Stimulated activated CD4-positive, alpha-beta T cell treated with anti-CD3 and anti-CD28 coated beads, Interleukin-4, amount 100 ng/mL, for 48 hours (primary cell): ENCODE measurements around the gene ARGLU1.
"Not testable (repeated sequence)": the region's sequence is repeated elsewhere in the genome, so short reads cannot be mapped to it uniquely, and the experiment has no call there.

Experiments used
- DNase-seq, 2 donors: peaks; one replicate each; pipeline ENCODE4 v3.0.0-alpha.2; 2020; ENCODE audit warnings: low read depth in 2 of 2

The ARGLU1 gene

DNA sequence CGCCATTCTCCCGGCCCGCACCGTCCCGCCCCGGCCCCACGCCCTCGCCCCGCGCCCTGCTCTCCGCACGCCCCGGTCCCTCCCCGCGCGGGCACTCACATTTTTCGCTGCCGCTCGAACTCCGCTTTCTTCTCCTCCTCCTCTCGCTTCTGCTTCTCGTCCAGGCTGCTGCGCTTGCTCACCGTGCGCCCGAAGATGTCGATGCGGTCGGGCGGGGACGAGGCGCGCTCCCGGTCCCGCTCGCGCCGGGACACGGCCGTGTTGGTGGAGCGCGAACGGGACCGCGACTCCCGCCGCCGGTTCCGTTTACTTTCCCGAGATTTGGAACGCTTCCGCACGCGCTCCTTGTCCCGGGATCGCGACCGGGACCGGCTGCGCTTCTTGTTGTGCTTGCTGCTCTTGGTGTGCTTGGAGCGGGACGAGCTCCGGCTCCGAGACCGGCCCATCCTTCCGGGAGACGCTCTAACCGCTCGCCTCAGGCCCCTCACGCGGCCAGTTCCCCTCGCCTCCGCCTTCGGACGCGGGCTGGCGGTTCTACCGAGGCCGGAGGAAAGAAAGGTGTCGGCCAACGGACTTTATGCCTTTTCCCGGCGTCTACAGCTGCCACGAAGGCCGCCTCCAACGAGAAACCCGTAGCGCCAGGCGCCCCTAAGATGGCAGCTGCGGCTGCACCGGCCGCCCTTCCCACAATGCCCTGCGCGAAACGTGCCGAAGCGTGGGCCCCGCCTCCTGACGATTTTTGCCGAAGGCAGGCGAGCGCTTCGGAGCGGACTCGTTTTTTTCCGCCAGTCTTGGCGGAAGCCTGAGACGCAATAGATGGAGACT, at the start of gene ARGLU1:
TSS of gene ARGLU1 (minus strand) at position 664 of the 825 bp plus-strand sequence. CDS start at position 446, 218 bp downstream.
- peak; percentile 90 for DNase-seq

- DNase-seq = no peak
These were observed 49.6 kb upstream of the ARGLU1 start for GRCh38 chr13:106617561-106617960.

GRCh38 chr13:106616729-106617128, 48.8 kb upstream of the ARGLU1 start:
- no peak for DNase-seq

- no peak for DNase-seq
These were observed 46.9 kb upstream of the ARGLU1 start for GRCh38 chr13:106614874-106615273.

DNA sequence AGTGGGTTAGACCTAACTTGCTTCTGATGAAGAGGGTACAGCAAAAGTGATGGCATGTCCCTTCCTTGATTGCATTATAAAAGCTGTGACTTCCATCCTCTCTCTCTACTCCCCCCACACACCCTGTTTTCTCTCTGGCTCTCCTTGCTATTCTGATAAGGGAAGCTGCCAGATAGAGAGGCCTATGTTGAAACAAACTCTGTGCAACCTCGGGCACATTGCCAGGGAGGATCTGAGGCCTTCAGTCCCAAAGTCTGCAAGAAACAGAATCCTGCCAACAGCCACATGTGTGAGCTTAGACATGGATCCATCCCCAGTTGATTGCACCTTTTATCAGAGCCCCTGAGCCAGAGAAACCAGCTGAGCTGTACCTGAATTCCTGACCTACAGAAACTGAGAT, 44.8 kb upstream of the ARGLU1 start:
- no peak for DNase-seq

DNA sequence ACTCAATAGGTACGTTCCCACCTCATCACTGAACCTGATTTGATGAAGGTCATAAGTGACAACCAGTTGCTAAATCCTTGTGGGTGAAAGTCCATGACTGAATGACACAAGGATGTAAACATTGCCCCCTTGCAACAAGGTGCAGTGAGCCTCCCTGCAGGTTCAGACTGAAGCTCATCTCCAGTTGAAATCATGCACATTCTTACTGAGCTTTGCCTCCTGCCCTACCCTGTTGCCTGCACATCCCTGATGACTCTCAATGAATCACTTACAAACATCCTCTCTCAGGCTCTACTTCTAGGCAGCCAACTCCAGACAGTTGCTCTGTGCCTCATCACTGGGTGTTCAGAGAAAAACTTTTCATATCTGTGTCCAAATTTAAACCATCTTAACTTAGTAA, 42.5 kb upstream of the ARGLU1 start:
- DNase-seq = no peak

- no peak for DNase-seq
These were observed 41.2 kb upstream of the ARGLU1 start for GRCh38 chr13:106609116-106609515.

GRCh38 chr13:106603546-106603945, 35.6 kb upstream of the ARGLU1 start:
- no peak for DNase-seq

- DNase-seq = no peak
These were observed 34.2 kb upstream of the ARGLU1 start for GRCh38 chr13:106602178-106602577.

DNA sequence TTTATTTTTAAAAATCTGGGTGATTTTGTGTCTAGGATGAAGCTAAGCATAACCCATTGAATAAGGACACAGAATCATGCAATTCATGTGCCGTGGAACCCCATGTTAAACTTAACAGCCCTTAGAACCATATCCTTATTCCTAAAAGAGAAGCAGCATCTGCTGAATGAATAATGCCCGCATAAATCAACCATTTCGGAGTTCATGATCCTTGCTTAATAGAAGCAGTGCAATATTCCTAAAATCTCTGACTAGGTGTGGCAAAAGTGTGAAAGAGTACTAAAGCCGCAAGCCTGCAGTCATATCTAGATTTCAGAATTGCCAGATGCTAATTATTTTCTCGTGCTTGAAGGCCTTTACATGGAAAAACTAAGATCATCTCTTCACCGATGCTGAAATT, 33.6 kb upstream of the ARGLU1 start:
- no peak for DNase-seq

- not testable (repeated sequence) for DNase-seq
These were observed 32.8 kb upstream of the ARGLU1 start for GRCh38 chr13:106600798-106601135.

DNA sequence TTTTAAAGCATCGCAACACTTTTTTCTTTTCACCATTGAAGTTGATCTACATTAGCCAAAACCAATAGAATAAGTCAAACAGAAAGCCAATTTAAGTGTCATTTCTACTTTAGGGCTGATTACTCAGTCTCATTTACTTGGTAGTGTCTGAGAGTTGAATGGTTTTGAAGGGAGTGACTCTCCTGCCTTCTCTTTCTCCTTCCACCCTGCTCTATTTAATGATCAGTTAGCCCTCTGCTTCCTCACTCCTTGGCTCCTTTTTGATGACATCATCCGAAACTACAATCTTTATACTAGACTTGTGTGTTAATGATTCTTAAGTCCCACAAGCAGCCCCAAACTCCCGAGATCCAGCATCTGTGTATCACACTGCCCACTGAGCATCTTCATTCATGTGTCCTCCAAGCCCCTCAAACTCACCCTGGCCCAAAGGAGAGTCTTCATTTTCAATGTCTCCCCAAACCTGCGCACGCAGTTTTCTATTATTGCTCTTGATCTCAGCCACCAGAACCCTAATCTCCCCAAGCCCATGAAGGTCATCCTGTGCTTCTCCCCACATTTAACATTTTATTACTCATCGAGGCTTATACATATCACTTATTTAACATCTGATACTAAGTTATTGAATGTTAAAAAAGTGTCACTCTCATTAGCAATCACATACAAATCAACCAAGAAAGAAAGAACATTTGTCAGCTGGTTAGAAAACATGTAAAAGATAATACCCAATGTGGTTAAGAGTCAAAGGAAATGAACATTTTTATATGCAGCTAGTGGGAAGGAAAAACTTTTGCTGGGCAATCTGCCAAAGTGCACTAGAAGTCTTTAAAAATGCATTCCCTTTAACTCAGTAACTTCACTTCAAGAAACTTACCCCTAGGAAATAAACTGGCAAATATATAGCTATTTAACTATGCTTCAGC, 32.2 kb upstream of the ARGLU1 start:
- no peak for DNase-seq

- no peak for DNase-seq
These were observed 29.9 kb upstream of the ARGLU1 start for GRCh38 chr13:106597749-106598395.

- DNase-seq = no peak
These were observed 29.2 kb upstream of the ARGLU1 start for GRCh38 chr13:106597186-106597585.

- DNase-seq = no peak
These were observed 28.5 kb upstream of the ARGLU1 start for GRCh38 chr13:106596275-106596937.

DNA sequence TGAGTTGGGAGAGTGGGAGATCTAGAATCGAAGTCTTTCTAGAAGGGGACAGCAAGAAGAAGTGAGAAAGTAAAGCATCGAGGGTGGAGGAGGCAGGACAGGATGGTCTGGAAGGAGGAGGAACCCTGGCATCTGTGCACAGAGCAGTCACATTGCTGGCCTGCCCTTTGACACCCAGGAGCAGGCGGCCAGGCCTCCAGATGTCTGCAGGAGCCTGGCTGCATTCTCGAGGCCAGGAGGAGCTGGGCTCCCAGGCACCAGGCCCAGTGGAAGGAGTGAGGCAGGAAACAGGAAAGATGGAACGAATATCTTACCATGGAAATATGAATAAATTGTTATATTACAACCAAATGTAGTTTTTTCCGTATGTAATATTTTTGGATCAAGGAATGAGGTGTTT, 27.7 kb upstream of the ARGLU1 start:
- DNase-seq = no peak

- no peak for DNase-seq
These were observed 27.0 kb upstream of the ARGLU1 start for GRCh38 chr13:106594980-106595379.

GRCh38 chr13:106593132-106593531, 25.2 kb upstream of the ARGLU1 start:
- no peak for DNase-seq

GRCh38 chr13:106591299-106591698, 23.4 kb upstream of the ARGLU1 start:
- no peak for DNase-seq

GRCh38 chr13:106589716-106590115, 21.8 kb upstream of the ARGLU1 start:
- no peak for DNase-seq

- no peak for DNase-seq
These were observed 20.4 kb upstream of the ARGLU1 start for GRCh38 chr13:106588367-106588766.

GRCh38 chr13:106587787-106588186, 19.9 kb upstream of the ARGLU1 start:
- no peak for DNase-seq
